ENCODE results near the gene INSR.

GRCh38 chr19:7219056-7219455 is 75.2 kb downstream of the INSR start:
- TF ChIP-seq CTCF (IDR thresholded peaks at IDR 0.05 in 4 of 5, conservative IDR thresholded peaks at IDR 0.05 in 1 of 5) (no peak), POLR2A (IDR thresholded peaks at IDR 0.05) (no peak)

Measured in gastrocnemius medialis (tissue), 4 donors.